ENCODE results near the gene PTK7. TPM values are rescaled to one million over a fixed set of nuclear protein-coding genes. Genes with fewer than 3 reads are reported as not detected.

PTK7 gene
- total and polyA plus RNA-seq, 2 of the 8 experiments (the other 6 are each of a cell fraction or from before 2014, with no cell fraction given): 110 to 138 TPM

- ChIA-PET CTCF (ENCODE audit: partially characterized antibody) (interaction anchor here (1.2 to 4.4 kb wide), 5 partner anchors 10 to 39 kb away, joined by 4 to 19 read pairs (median 6); partner anchors contain the start of gene PTK7), POLR2A (ENCODE audit: partially characterized antibody) (interaction anchor here (0.7 to 2.8 kb wide), 6 partner anchors 13 to 76 kb away, joined by 3 to 28 read pairs (median 4); partner anchors contain the start of genes KLC4, MRPL2 and PTK7)
- Histone ChIP-seq H3K18ac (ENCODE audit: extremely low read depth, low read length) (peak overlapping the region; percentile 96), H3K36me3 (ENCODE audit: control insufficient read depth in 2 of 4, insufficient read depth in 4 of 4, low read length in 3 of 4) (no peaks in the 10 kb centered on the region), H2AK5ac (ENCODE audit: low read depth, low read length) (peak overlapping the region; percentile 95), H4K8ac (ENCODE audit: extremely low read depth, insufficient read depth, low read length) (peak overlapping the region; percentile 88), H3K23me2 (ENCODE audit: low read depth, low read length) (0 out of 2 replicates have a peak, but pooled peaks cover 2% of the 10 kb centered on the region), H2BK12ac (ENCODE audit: low read depth, low read length) (peak overlapping the region; percentile 95), H2BK5ac (ENCODE audit: low read depth, low read length) (peak overlapping the region; percentile 97), H3K4me3 (ENCODE audit: extremely low read depth in 1 of 4, insufficient read depth in 2 of 4, low read depth in 3 of 4, low read length in 4 of 4) (peak overlapping the region; percentile 19 to 46 (median 31); a peak in 7 of 8 replicates), H3K9me3 (ENCODE audit: insufficient read depth in 2 of 2, low read depth in 1 of 2, low read length in 1 of 2) (no peaks in the 10 kb centered on the region), H3K4me1 (replicated peaks in 1 of 4; ENCODE audit: control insufficient read depth in 3 of 4, insufficient read depth in 4 of 4, low read length in 3 of 4) (peaks cover 18 to 33% (median 26%) of the 10 kb centered on the region in 4 experiments), H3K79me1 (ENCODE audit: low read depth, low read length) (peaks cover 16% of the 10 kb centered on the region), H2BK120ac (replicated peaks; ENCODE audit: low read depth, low read length) (peak overlapping the region; percentile 91), H3K27me3 (replicated peaks in 1 of 4; ENCODE audit: control insufficient read depth in 3 of 4, extremely low read depth in 1 of 4, insufficient read depth in 3 of 4, low read length in 3 of 4) (no peaks in the 10 kb centered on the region), H4K20me1 (replicated peaks in 1 of 2; ENCODE audit: control insufficient read depth in 1 of 2, insufficient read depth in 2 of 2, low read length in 2 of 2) (peaks cover 0 to 2% of the 10 kb centered on the region in 2 experiments), H3K14ac (ENCODE audit: insufficient read length) (no peak overlapping the region), H2BK20ac (ENCODE audit: low read length) (peak overlapping the region; percentile 99), H2AFZ (ENCODE audit: low read length) (no peak overlapping the region), H3K4ac (replicated peaks; ENCODE audit: insufficient read length, low read depth, low read length) (peak overlapping the region; percentile 61), H3K9ac (replicated peaks in 1 of 4; ENCODE audit: extremely low read depth in 1 of 4, low read depth in 3 of 4, low read length in 3 of 4) (peak overlapping the region in 2 of 4 experiments; percentile 5 to 27; a peak in 3 of 7 replicates), H2BK15ac (ENCODE audit: low read length) (peak overlapping the region; percentile 97; the same call in 1 of the 2 replicates), H4K91ac (replicated peaks; ENCODE audit: insufficient read length, low read length) (peak overlapping the region; percentile 67), H3K27ac (ENCODE audit: low read depth, low read length) (peak overlapping the region; percentile 81), H3K4me2 (ENCODE audit: insufficient read depth in 1 of 2, low read depth in 2 of 2, low read length in 2 of 2) (peak overlapping the region; percentile 68 to 91), H3K56ac (replicated peaks; ENCODE audit: insufficient read length, low read depth, low read length) (peak overlapping the region; percentile 73), H4K5ac (ENCODE audit: insufficient read length, low read depth, low read length) (peak overlapping the region; percentile 65), H3K79me2 (ENCODE audit: control insufficient read depth in 1 of 2, insufficient read depth in 2 of 2, low read length in 2 of 2) (peaks cover 15 to 78% of the 10 kb centered on the region in 2 experiments), H3K23ac (ENCODE audit: insufficient read length) (no peak overlapping the region)
- FAIRE-seq: no peak
- TF ChIP-seq RBBP5 (IDR thresholded peaks at IDR 0.05; ENCODE audit: borderline replicate concordance, low read depth, low read length) (0 out of 2 replicates have a peak, but pooled peaks have one; percentile 19), SP1 (IDR thresholded peaks at IDR 0.05; ENCODE audit: low read depth, low read length) (0 out of 2 replicates have a peak, but pooled peaks have one; percentile 10), SIX5 (IDR thresholded peaks at IDR 0.05; ENCODE audit: low read depth, low read length) (no peak), TEAD4 (IDR thresholded peaks at IDR 0.05; ENCODE audit: low read depth, low read length) (peak; percentile 50; the same call in 1 of the 2 replicates), POU5F1 (IDR thresholded peaks at IDR 0.05; ENCODE audit: low read depth, low read length) (no peak), SAP30 (IDR thresholded peaks at IDR 0.05; ENCODE audit: insufficient read depth, insufficient replicate concordance, low read length) (no peak), KDM4A (IDR thresholded peaks at IDR 0.05; ENCODE audit: low read depth, low read length, severe bottlenecking) (peak; percentile 21)
- WGBS, 2 experiments (ENCODE audit: extremely low coverage in 1 of 2, insufficient coverage in 1 of 2, insufficient read length in 1 of 2, insufficient replicate concordance in 2 of 2, low coverage in 1 of 2, low lambda C conversion rate in 2 of 2, missing lambda C conversion rate in 1 of 2): 25% methylated on average over 8 of the region's 8 CpGs; no CpG with 5 or more reads in 1 of the 2 experiments
- DNase-seq (ENCODE audit: low read depth in 1 of 2, low spot score in 2 of 2): peak in 1 of 2 experiments; percentile 57
Observed at GRCh38 chr6:43089874-43090558, 13.9 kb downstream of the PTK7 start.
